H1 (cell line): ENCODE data around the gene EGFR. TPM values are rescaled to one million over a fixed set of nuclear protein-coding genes. Genes with fewer than 3 reads are reported as not detected.

Source experiments
- ASH2L ChIP-seq: fragments of 200-600, 300-600 bp; sonication (generic); IDR thresholded peaks from one replicate; pipeline ENCODE4 v1.7.1; 2017; ENCODE audit warnings: low read length
- polyA plus RNA-seq, 7 experiments: library from polyadenylated mRNA; depleted of rRNA in 3 of 7; stranded (reverse) in 5 of 7; unstranded in 2 of 7; fragments of >200 nt in 5 of 7; fragments of 200-250 nt in 2 of 7; gene quantifications; 1 replicate in 5 of 7; 2 replicates in 1 of 7; 4 replicates in 1 of 7; pipeline versions ENCODE4 v1.2.1 to v1.2.3, GENCODE V29; 2011 to 2013; ENCODE audit warnings: missing spikeins in 2 of 7, mixed read lengths in 2 of 7
- total RNA-seq: library from RNA; stranded (reverse); fragmentation: NEBNext Ultra II Directional; extraction: Animal tissue kit (Norgen Biotek cat#: 25700); gene quantifications from 2 replicates; pipeline ENCODE4 v1.2.1, GENCODE V29; 2021
- TF ChIP-seq, protein P1 (sequence below): IDR thresholded peaks from 2 replicates; pipeline ENCODE4 v1.6.1; 2012; ENCODE audit warnings: low read length, inconsistent platforms

Gene EGFR
- total and polyA plus RNA-seq, 2 of the 8 experiments (the other 6 are each of a cell fraction or from before 2014, with no cell fraction given), result 1.9 to 5.8 TPM

DNA sequence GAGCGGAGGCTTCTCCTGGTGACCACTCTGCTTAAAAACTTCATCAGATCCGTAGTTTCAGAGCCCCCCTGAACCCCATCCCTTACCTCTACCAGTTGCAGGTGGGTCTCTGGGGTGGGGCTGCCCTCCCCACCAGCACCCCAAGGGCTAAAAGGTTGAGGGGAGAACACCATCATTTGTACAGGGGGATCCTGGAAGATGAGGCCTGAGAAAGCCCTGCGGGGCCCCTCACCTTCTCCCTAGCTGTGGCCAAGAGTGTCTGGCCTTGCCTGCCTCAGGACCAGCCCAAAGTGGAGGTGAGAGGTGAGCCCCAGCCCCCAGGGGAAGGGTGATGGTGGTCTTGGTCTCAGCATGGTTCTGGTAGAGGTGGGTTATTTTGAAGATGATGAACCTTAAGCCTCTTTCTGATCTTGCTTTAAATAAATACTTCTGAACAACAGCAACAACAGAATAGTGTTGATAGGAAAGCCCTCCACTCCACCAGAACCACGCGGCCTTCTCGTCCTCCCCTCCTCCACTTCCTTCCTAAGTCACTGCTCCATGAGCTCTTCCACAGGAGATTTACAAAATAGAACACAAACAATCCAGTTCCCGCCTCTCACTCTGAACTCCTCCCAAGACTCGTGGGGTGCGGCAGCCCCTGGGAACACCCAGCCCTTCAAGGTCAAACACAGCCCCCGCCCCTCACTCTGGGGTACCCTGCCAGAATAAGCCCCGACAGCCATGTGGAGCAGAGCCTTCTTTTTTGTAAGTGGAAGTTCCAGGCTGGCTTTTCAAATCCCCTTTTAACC, 169.1 kb downstream of the EGFR start (continued):
- TF ChIP-seq, protein P1, sequence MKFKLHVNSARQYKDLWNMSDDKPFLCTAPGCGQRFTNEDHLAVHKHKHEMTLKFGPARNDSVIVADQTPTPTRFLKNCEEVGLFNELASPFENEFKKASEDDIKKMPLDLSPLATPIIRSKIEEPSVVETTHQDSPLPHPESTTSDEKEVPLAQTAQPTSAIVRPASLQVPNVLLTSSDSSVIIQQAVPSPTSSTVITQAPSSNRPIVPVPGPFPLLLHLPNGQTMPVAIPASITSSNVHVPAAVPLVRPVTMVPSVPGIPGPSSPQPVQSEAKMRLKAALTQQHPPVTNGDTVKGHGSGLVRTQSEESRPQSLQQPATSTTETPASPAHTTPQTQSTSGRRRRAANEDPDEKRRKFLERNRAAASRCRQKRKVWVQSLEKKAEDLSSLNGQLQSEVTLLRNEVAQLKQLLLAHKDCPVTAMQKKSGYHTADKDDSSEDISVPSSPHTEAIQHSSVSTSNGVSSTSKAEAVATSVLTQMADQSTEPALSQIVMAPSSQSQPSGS, result no peak
- no peak for TF ChIP-seq ASH2L
